ENCODE measurements around the gene MLF2. TPM values are rescaled to one million over a fixed set of nuclear protein-coding genes. Genes with fewer than 3 reads are reported as not detected.
A peak's percentile ranks its signal among the peaks of the same experiment; 100 is the strongest.

Gene MLF2
- total RNA-seq, 4 donors from 2014 or later: 103 to 205 (median 133) TPM

DNA sequence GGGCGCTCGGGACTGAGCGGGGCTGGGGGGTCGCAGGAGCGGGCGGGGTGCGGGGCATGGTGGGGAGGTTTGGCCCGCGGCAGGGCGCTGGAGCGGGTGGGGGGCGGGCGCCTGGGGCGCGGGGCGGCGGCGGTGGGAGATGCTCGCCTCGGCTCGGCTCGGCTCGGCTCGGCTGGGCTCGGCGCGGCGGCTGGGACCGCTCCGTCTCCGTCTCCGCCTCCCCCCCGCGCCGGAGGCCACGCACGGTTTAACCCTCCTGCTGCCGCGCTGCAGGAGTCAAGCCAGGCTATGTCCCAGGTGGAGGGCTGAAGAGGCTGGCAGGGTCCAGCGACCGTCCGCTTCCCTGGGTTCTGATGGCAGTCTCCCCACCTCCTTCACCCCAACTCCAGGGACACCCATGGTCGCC, 52.3 kb downstream of the MLF2 start, which contains the start of gene PIANP:
Gene PIANP, minus strand, starts transcription at position 170 of the 406 bp plus-strand sequence. CDS start 2,754 bp downstream, outside the sequence.
- Histone ChIP-seq H3K27ac (no peak within 1 kb of the TSS), H3K9me3 (no peaks in the 10 kb centered on the region), H3K27me3 (peaks cover 5 to 85% of the 10 kb centered on the region in 2 donors), H3K4me3 (peak within 1 kb of the TSS; percentile 2 to 51 (median 38)), H3K4me1 (peaks cover 0 to 17% (median 14%) of the 10 kb centered on the region in 4 donors), H3K36me3 (no peaks in the 10 kb centered on the region)
- TF ChIP-seq, protein P1, sequence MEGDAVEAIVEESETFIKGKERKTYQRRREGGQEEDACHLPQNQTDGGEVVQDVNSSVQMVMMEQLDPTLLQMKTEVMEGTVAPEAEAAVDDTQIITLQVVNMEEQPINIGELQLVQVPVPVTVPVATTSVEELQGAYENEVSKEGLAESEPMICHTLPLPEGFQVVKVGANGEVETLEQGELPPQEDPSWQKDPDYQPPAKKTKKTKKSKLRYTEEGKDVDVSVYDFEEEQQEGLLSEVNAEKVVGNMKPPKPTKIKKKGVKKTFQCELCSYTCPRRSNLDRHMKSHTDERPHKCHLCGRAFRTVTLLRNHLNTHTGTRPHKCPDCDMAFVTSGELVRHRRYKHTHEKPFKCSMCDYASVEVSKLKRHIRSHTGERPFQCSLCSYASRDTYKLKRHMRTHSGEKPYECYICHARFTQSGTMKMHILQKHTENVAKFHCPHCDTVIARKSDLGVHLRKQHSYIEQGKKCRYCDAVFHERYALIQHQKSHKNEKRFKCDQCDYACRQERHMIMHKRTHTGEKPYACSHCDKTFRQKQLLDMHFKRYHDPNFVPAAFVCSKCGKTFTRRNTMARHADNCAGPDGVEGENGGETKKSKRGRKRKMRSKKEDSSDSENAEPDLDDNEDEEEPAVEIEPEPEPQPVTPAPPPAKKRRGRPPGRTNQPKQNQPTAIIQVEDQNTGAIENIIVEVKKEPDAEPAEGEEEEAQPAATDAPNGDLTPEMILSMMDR (IDR thresholded peaks at IDR 0.05): no peak
- TF ChIP-seq EP300 (IDR thresholded peaks at IDR 0.05) (no peak), POLR2A (IDR thresholded peaks at IDR 0.05) (no peak)
- no peak for DNase-seq (ENCODE audit: low spot score in 2 of 2)
- WGBS, 2 donors: 0 to 2% methylated on average over 6 to 26 of the region's 43 CpGs

DNA sequence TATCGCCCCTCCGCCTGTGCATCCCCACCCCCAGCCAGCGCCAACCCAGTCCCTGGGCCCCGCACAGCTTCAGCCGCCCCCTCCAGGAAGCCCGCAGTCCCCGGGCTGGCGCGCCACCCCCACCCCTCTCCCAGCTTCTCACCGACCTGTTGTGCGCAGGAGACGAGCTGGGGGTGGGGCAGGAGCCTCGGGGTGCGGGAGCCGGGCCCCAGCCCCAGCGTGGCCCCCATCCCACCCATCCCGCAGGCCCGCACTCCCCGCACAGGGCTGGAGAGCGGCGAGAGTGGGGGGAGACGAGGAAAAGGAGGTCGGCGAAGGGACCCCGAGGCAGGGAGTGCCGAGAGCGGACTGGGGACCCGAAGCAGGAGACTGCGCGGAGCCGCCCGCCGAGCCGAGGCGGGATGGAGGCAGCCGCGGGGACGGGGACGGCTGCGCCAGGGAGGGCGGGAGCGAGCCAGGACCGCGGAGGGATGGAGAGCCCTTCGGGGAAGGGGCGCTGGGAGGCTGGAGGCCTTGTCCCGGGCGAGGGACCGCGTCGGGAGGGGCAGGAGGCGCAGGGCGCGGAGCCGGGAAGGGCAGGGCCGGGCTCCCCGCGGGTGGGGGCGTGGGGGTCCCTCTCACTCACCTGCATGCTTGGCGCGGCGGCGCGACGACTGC, 52.8 kb downstream of the MLF2 start:
- Histone ChIP-seq H3K9me3 (no peaks in the 10 kb centered on the region), H3K27me3 (peaks cover 5 to 79% of the 10 kb centered on the region in 2 donors), H3K27ac (no peak overlapping the region), H3K4me3 (peak overlapping the region; percentile 2 to 51 (median 38)), H3K36me3 (no peaks in the 10 kb centered on the region), H3K4me1 (peaks cover 0 to 17% (median 14%) of the 10 kb centered on the region in 4 donors)
- DNase-seq (ENCODE audit: low spot score in 2 of 2): no peak
- TF ChIP-seq EP300 (IDR thresholded peaks at IDR 0.05) (no peak), POLR2A (IDR thresholded peaks at IDR 0.05) (no peak)
- TF ChIP-seq, protein P1 (IDR thresholded peaks at IDR 0.05): no peak
- 2 to 3% methylated on average over 35 to 47 of the region's 65 CpGs for WGBS, 2 donors

DNA sequence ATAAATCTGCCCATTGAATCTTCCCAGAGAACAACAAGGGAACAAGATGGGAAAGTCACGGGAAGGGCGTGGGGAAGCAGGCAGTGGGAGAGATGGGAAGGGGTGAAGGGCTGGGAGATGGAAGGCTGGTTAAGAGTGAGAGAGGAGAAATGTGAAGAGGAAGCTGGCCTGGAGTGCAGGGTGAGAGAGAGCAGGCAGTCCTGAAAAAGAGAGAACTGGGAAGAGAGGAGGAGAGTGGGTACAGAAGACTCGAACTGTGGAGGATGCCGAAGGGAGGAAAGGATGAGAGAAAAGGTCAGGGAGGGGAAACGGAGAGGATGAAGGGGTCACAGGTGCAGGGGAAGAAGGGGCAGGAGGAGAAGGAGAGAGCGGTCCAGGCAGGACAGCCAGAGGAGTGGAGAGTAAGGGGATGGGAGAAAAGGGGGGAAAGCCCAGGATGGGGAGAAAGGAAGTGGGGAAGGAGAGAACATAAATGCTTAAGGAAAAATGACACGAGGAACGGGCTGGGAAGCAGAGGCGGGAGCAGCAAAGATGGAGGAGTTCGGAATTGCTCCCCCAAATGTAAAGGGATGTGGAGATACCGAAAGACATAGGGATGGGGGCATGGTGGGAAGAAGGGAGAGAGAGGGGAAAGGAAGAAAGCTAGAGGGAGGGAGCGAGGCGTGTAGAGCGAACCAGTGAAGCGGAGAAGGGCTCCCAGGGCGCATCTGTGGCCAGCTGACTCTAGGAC, 53.5 kb downstream of the MLF2 start:
- Histone ChIP-seq H3K27me3 (peaks cover 5 to 73% of the 10 kb centered on the region in 2 donors), H3K27ac (no peak overlapping the region), H3K4me3 (peak overlapping the region in 2 of 4 donors; percentile 36 to 51), H3K4me1 (peaks cover 0 to 17% (median 14%) of the 10 kb centered on the region in 4 donors), H3K9me3 (no peaks in the 10 kb centered on the region), H3K36me3 (no peaks in the 10 kb centered on the region)
- no peak for DNase-seq (ENCODE audit: low spot score in 2 of 2)
- TF ChIP-seq POLR2A (IDR thresholded peaks at IDR 0.05): no peak
- TF ChIP-seq EP300 (IDR thresholded peaks at IDR 0.05): no peak
- TF ChIP-seq, protein P1 (IDR thresholded peaks at IDR 0.05): no peak
- WGBS, 2 donors: 15 to 19% methylated on average over 16 of the region's 16 CpGs

DNA sequence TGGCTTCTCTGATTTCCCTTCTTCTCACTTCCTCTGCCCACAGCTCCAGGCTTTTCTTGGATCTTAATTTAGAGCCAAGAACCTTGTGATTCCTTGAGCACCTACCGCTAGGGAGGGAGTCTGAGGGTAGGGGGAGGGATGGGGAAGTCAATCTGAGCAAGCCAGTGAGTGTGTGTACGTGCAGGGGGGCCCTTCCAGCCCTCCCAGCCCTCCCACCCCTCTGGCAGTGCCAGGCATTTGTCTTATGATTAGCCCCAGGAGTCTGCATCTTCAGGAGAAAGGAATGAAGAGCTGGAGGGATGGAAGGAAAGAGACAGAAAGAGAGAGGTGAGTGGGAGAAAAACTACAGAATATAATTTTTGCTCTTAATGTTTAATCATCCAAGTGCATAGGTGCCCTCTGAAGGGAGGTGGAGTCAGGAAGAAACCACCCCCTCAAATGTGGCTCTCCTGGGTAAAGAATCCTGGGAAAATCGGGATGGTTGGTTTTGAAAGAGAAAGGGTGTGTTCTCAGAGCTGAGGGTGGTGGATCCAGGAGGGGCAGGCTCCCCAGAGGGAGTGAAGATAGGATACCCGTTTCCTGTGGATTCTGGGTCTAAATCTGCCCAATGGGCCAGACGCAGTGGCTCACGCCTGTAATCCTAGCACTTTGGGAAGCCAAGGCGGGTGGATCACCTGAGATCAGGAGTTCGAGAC, 54.4 kb downstream of the MLF2 start:
- TF ChIP-seq EP300 (IDR thresholded peaks at IDR 0.05) (no peak), POLR2A (IDR thresholded peaks at IDR 0.05) (no peak)
- TF ChIP-seq, protein P1 (IDR thresholded peaks at IDR 0.05): no peak
- Histone ChIP-seq H3K9me3 (no peaks in the 10 kb centered on the region), H3K4me3 (no peak overlapping the region), H3K4me1 (peaks cover 0 to 17% (median 14%) of the 10 kb centered on the region in 4 donors), H3K27ac (no peak overlapping the region), H3K36me3 (no peaks in the 10 kb centered on the region), H3K27me3 (peaks cover 5 to 64% of the 10 kb centered on the region in 2 donors)
- no peak for DNase-seq (ENCODE audit: low spot score in 2 of 2)
- WGBS, 2 donors: 54 to 66% methylated on average over 8 of the region's 8 CpGs

Small RNA genes within 50 kb of the gene (small RNA-seq; reads per million reads assigned to genes)
- gene RNU6-781P: not detected

Other genes starting within 250 kb of the MLF2 start
- gene GAPDH, start 218.6 kb downstream of the MLF2 start, total RNA-seq: 1,000 to 10,000 TPM; 1,360 to 2,316 (median 1,728) TPM
- 10 to 100 TPM; 44.6 to 58.6 (median 55.3) TPM for gene IFFO1, start 197.1 kb downstream of the MLF2 start, total RNA-seq
- gene NOP2, start 184.8 kb downstream of the MLF2 start, total RNA-seq: 10 to 100 TPM; 16.1 to 30.9 (median 24.3) TPM
- 100 to 1,000 TPM; 192 to 256 (median 242) TPM for gene CHD4, start 145.8 kb downstream of the MLF2 start, total RNA-seq
- gene LPAR5, start 117.2 kb downstream of the MLF2 start, total RNA-seq: 10 to 100 TPM in 1 of 4 donors, 1 to 10 TPM in 3; 1.8 to 11.4 (median 3.2) TPM
- gene ACRBP, start 105.7 kb downstream of the MLF2 start, total RNA-seq: 1 to 10 TPM in 3 of 4 donors, under 1 TPM in 1; 0.30 to 2.4 (median 2.0) TPM
- 10 to 100 TPM; 32.6 to 52.5 (median 45.3) TPM for gene ING4, start 90.0 kb downstream of the MLF2 start, total RNA-seq
- 10 to 100 TPM; 26.2 to 52.5 (median 38.2) TPM for gene ZNF384, start 63.8 kb downstream of the MLF2 start, total RNA-seq
- under 1 TPM in 2 of 4 donors, not detected in 2; 0.21 to 0.39 TPM for gene PIANP, start 52.3 kb downstream of the MLF2 start, total RNA-seq
- 10 to 100 TPM; 46.9 to 74.4 (median 70.0) TPM for gene COPS7A, start 29.1 kb downstream of the MLF2 start, total RNA-seq
- 100 to 1,000 TPM; 112 to 225 (median 174) TPM for gene PTMS, start 13.2 kb upstream of the MLF2 start, total RNA-seq
- gene LAG3, start 19.4 kb upstream of the MLF2 start, total RNA-seq: 1 to 10 TPM; 1.2 to 4.0 (median 2.9) TPM
- 10 to 100 TPM in 1 of 4 donors, 1 to 10 TPM in 3; 7.5 to 12.6 (median 8.9) TPM for gene CD4, start 36.4 kb upstream of the MLF2 start, total RNA-seq
- gene GPR162, start 68.7 kb upstream of the MLF2 start, total RNA-seq: 1 to 10 TPM; 1.3 to 5.4 (median 2.2) TPM
- gene P3H3, start 75.3 kb upstream of the MLF2 start, total RNA-seq: 10 to 100 TPM; 14.6 to 45.8 (median 36.4) TPM
- 1 to 10 TPM in 3 of 4 donors, under 1 TPM in 1; 0.84 to 9.9 (median 5.6) TPM for gene GNB3, start 87.8 kb upstream of the MLF2 start, total RNA-seq
- 10 to 100 TPM in 1 of 4 donors, 1 to 10 TPM in 1, under 1 TPM in 2; 0.21 to 19.4 (median 3.6) TPM for gene CDCA3, start 98.1 kb upstream of the MLF2 start, total RNA-seq
- gene USP5, start 99.0 kb upstream of the MLF2 start, total RNA-seq: 10 to 100 TPM; 47.6 to 63.9 (median 56.8) TPM
- gene TPI1, start 114.4 kb upstream of the MLF2 start, total RNA-seq: 100 to 1,000 TPM; 189 to 346 (median 282) TPM
- 10 to 100 TPM in 3 of 4 donors, 1 to 10 TPM in 1; 9.4 to 12.7 (median 11.8) TPM for gene SPSB2, start 120.2 kb upstream of the MLF2 start, total RNA-seq
- 10 to 100 TPM; 11.6 to 17.2 (median 17.1) TPM for gene LRRC23, start 151.7 kb upstream of the MLF2 start, total RNA-seq
- 10 to 100 TPM; 14.0 to 25.8 (median 15.9) TPM for gene ENO2, start 161.4 kb upstream of the MLF2 start, total RNA-seq
- 100 to 1,000 TPM in 3 of 4 donors, 10 to 100 TPM in 1; 92.2 to 260 (median 123) TPM for gene ATN1, start 174.8 kb upstream of the MLF2 start, total RNA-seq
- gene RNU7-1, start 190.7 kb upstream of the MLF2 start, total RNA-seq: not detected
- gene C12orf57, start 190.9 kb upstream of the MLF2 start, total RNA-seq: 100 to 1,000 TPM; 569 to 764 (median 665) TPM
- 10 to 100 TPM; 11.9 to 31.5 (median 20.8) TPM for gene PTPN6, start 198.2 kb upstream of the MLF2 start, total RNA-seq
- 100 to 1,000 TPM; 138 to 178 (median 149) TPM for gene PHB2, start 217.5 kb upstream of the MLF2 start, total RNA-seq
- 10 to 100 TPM; 27.7 to 37.7 (median 35.9) TPM for gene EMG1, start 217.8 kb upstream of the MLF2 start, total RNA-seq

Measured in tibial nerve (tissue), 4 donors.